Heart left ventricle (tissue), 16 donors: Measurements from ENCODE around the gene GPRC5B. TPM values are rescaled to one million over a fixed set of nuclear protein-coding genes. Genes with fewer than 3 reads are reported as not detected.

Experiments
- ATAC-seq, 4 donors: fragments of 200-7000 bp; cut with Tn5 transposase; one replicate each; pipeline ENCODE4 v1.9.1; 2020 to 2022; ENCODE audit warnings: moderate library complexity in 4 of 4, mild to moderate bottlenecking in 3 of 4, moderate number of reproducible peaks in 1 of 4
- DNase-seq, 5 donors: peaks; one replicate each; pipeline ENCODE4 v3.0.0-alpha.2; 2020
- H3K27ac ChIP-seq, 12 donors: fragments of 200-600 bp; sonication (generic) in 4 of 12; one replicate each; pipeline versions ENCODE4 v1.5.0 to v1.8.0; 2016 to 2022; ENCODE audit warnings: mild to moderate bottlenecking in 2 of 12
- H3K27me3 ChIP-seq, 9 donors: fragments of 200-600 bp; sonication (generic) in 2 of 9; one replicate each; pipeline versions ENCODE4 v1.5.1 to v1.8.0; 2016 to 2022; ENCODE audit warnings: mild to moderate bottlenecking in 3 of 9
- H3K36me3 ChIP-seq, 9 donors: fragments of 200-600 bp; sonication (generic) in 2 of 9; one replicate each; pipeline versions ENCODE4 v1.5.0 to v1.8.0; 2018 to 2022; ENCODE audit warnings: mild to moderate bottlenecking in 2 of 9
- H3K4me1 ChIP-seq, 12 donors: fragments of 200-600 bp; sonication (generic) in 4 of 12; one replicate each; pipeline versions ENCODE4 v1.5.0 to v1.8.0; 2016 to 2022; ENCODE audit warnings: mild to moderate bottlenecking in 3 of 12
- H3K4me3 ChIP-seq, 12 donors: fragments of 200-600 bp; sonication (generic) in 4 of 12; one replicate each; pipeline versions ENCODE4 v1.5.0 to v1.8.0; 2017 to 2022; ENCODE audit warnings: mild to moderate bottlenecking in 9 of 12, moderate library complexity in 4 of 12
- H3K9me3 ChIP-seq, 12 donors: fragments of 200-600 bp; sonication (generic) in 4 of 12; one replicate each; pipeline versions ENCODE4 v1.5.0 to v1.8.0; 2016 to 2022; ENCODE audit warnings: mild to moderate bottlenecking in 1 of 12
- POLR2A ChIP-seq, 2 donors: fragments of 450-650 bp; IDR thresholded peaks; one replicate each; pipeline ENCODE4 v1.6.1; 2017; ENCODE audit warnings: antibody characterized with exemption in 2 of 2, mild to moderate bottlenecking in 2 of 2, moderate library complexity in 2 of 2
- WGBS, 4 donors: extraction: QIAGEN DNeasy Blood & Tissue Kit in 2 of 4; methylation state at CpG; one replicate each; pipeline versions ENCODE4 v1.1.5 to v1.1.7; 2013 to 2018; 5-methylcytosine and 5-hydroxymethylcytosine counted together
- intact Hi-C, 10 donors: fragments of 100-400 bp; cut with DNase I; formaldehyde crosslinking; loops; one replicate each; pipeline versions ENCODE4 v1.11.1 to v1.14.2; 2022
- polyA plus RNA-seq, 2 donors: library from polyadenylated mRNA; stranded (reverse); fragments of 200-250 nt; gene quantifications; one replicate each; pipeline ENCODE4 v1.2.3, GENCODE V29; 2013
- total RNA-seq, 9 donors: library from RNA; depleted of rRNA in 2 of 9; stranded (reverse); fragments of >200 nt in 2 of 9; fragmentation: NEBNext Ultra II Directional in 3 of 9; extraction: Animal tissue kit (Norgen Biotek cat#: 25700) in 3 of 9; gene quantifications; one replicate each; pipeline versions ENCODE4 v1.1.0 to v1.2.4, GENCODE V29; 2016 to 2023
- TF ChIP-seq, protein P1 (sequence below), 12 donors: fragments of 200-600 bp; sonication (generic) in 4 of 12; IDR thresholded peaks; one replicate each; pipeline versions ENCODE4 v1.5.0 to v1.8.0; 2018 to 2022; ENCODE audit warnings: antibody characterized with exemption in 12 of 12, mild to moderate bottlenecking in 5 of 12
- donor health status: ischemic (EF 13 %, LVEDD 7.1; RV severe dilation, severe dysfunction).
- donor health status: healthy with polysubstance abuse.
- donor health status: DM: no; HTN: yes; CAD: no.
- donor health status: DM: no; HTN: no; CAD: no.
- donor health status: ischemic (EF 25% LVEDD 6.9; RV normal size, moderate dysfunction).
- donor health status: ischemic (EF 25% LVEDD 5.7; RV mildly dilated, moderate dysfunction).
- donor health status: healthy.
- donor health status: DM: yes; HTN: yes; CAD: no.
- donor health status: ischemic (EF 35%, LVEDD 5.7; RV mildly dilated, moderate dysfunction).
- donor health status: nonischemic (EF 11% LVEDD 7.7; RV severe dilation, severe dysfunction).
- donor health status: DM: yes; HTN: yes; CAD: no.
- donor health status: PGD.
- donor health status: ischemic (EF 29% LVEDD 5.4; RV normal size, mild dysfunction).
- donor health status: nonischemic (EF 23%, LVEDD 6.1; RV moderate dilation, normal function).

The GPRC5B gene
- total and polyA plus RNA-seq, 11 donors, result 43.0 to 104 (median 77.9) TPM

DNA sequence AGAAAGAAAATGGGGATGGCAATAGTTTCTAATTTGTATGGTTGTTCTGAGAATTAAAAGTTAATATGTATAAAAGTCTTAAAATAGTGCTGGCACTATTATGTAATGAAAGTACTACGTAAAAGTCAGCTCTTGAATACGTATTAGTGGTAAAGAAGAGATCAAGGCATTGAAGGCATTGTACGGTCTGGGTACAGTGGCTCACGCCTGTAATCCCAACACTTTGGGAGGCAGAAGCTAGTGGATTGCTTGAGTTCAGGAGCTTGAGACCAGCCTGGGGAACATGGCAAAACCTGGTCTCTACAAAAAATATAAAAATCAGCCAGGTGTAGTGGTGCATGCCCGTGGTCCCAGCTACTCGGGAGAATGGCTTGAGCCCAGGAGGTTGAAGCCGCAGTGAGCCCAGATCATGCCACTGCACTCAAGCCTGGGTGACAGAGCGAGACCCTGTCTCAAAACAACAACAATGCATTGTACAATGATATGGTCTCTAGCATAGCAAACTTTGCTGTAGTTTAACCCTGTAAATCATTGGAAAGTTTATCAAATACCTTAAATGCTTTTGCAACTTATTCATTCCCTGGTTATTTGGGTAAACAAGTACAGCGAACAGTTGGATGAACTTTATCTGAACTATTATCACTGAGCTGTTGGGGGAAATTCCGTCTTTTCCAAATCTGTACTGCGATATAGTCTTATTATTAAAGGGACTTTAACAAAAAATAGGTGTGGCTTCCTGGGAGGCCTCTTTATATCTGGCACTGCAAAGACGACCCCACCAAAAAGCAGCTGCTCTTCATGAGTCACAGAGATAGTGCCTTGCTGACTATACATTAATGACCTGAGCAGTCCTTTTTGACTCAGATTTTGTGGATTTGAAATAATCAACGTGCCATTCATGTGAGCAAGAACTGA lies 73.6 kb downstream of the GPRC5B start:
- TF ChIP-seq POLR2A (IDR thresholded peaks at IDR 0.05), result no peak
- TF ChIP-seq, protein P1, sequence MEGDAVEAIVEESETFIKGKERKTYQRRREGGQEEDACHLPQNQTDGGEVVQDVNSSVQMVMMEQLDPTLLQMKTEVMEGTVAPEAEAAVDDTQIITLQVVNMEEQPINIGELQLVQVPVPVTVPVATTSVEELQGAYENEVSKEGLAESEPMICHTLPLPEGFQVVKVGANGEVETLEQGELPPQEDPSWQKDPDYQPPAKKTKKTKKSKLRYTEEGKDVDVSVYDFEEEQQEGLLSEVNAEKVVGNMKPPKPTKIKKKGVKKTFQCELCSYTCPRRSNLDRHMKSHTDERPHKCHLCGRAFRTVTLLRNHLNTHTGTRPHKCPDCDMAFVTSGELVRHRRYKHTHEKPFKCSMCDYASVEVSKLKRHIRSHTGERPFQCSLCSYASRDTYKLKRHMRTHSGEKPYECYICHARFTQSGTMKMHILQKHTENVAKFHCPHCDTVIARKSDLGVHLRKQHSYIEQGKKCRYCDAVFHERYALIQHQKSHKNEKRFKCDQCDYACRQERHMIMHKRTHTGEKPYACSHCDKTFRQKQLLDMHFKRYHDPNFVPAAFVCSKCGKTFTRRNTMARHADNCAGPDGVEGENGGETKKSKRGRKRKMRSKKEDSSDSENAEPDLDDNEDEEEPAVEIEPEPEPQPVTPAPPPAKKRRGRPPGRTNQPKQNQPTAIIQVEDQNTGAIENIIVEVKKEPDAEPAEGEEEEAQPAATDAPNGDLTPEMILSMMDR (IDR thresholded peaks at IDR 0.05), result no peak
- H3K27ac ChIP-seq, result peak overlapping the region in 8 of 12 donors; percentile 2 to 68 (median 40)
- H3K4me3 ChIP-seq, result no peak overlapping the region
- ATAC-seq, result peak in 3 of 4 donors; percentile 23 to 48 (median 30)
- H3K36me3 ChIP-seq, result no peaks in the 10 kb centered on the region
- peaks cover 0 to 38% (median 20%) of the 10 kb centered on the region in 12 donors for H3K4me1 ChIP-seq
- DNase-seq, result no peak
- intact Hi-C loops, result loop anchor here in 3 of 10 donors (5.0 to 10.0 kb wide), 3 partner anchors 49 to 59 kb away; no protein-coding TSS in a partner anchor
- no peaks in the 10 kb centered on the region for H3K27me3 ChIP-seq
- peaks cover 0 to 13% (median 3%) of the 10 kb centered on the region in 12 donors for H3K9me3 ChIP-seq
- WGBS, 4 donors, result 60 to 72% (median 67%) methylated on average over 13 of the region's 13 CpGs

DNA sequence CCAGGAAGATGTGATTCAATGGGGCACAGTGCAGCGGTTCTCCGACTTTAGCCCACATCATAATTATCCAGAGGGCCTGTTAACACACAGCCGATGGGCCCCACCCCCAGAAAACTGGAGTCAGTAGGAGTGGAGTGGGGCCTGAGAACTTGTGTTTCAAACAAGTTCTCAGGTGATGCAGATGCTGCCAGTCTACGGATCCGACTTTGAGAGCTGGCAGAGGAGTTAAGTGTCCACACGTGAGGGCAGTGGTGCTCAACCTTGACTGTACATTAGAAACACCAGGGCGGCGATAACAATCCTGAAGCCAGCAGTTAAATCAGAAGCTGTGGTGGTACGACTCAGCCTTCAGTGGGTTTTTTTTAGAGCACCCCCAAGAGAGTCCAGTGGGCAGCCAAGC lies 75.0 kb downstream of the GPRC5B start:
- intact Hi-C loops, result loop anchor here in 5 of 10 donors (5.0 to 10.0 kb wide), 9 partner anchors 47 to 207 kb away; partner anchors contain the start of genes IQCK (in 3 of the 5), KNOP1 (in 3 of the 5) and GPRC5B (in 1 of the 5)
- Histone ChIP-seq H3K36me3 (no peaks in the 10 kb centered on the region), H3K27me3 (no peaks in the 10 kb centered on the region), H3K4me1 (peaks cover 0 to 45% (median 22%) of the 10 kb centered on the region in 12 donors), H3K9me3 (peaks cover 0 to 22% (median 6%) of the 10 kb centered on the region in 12 donors), H3K4me3 (no peak overlapping the region), H3K27ac (peak overlapping the region in 6 of 12 donors; percentile 33 to 72 (median 62))
- no peak for ATAC-seq
- WGBS, 4 donors, result 93 to 96% (median 94%) methylated on average over 9 of the region's 9 CpGs
- TF ChIP-seq POLR2A (IDR thresholded peaks at IDR 0.05), result no peak
- TF ChIP-seq, protein P1 (IDR thresholded peaks at IDR 0.05), result no peak
- no peak for DNase-seq

DNA sequence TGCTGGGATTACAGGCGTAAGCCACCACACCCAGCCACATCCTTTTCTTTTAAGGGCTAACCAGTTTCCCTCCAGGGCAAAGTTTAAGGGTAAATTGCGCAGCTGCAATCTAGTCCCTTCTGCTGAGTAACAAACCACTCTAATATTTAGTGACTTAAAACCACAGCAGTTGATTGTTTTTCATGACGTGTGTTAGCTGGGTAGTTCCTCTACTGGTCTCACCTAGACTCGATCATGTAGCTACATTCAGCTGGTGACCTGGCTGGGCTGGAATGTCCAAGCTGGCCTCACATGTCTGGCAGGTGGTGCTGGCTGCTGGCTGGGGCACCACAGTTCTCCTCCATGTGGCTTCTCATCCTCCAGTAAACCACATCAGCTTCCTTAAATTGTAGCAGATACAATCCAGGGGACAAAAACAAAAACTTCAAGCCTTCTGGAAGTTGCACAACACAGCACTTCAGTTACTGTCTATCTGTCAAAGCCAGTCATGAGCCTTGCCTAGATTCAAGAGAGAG lies 75.5 kb downstream of the GPRC5B start:
- Histone ChIP-seq H3K9me3 (peaks cover 0 to 22% (median 6%) of the 10 kb centered on the region in 12 donors), H3K27me3 (no peaks in the 10 kb centered on the region), H3K4me1 (peaks cover 0 to 50% (median 24%) of the 10 kb centered on the region in 12 donors), H3K27ac (peak overlapping the region in 8 of 12 donors; percentile 33 to 72 (median 66)), H3K4me3 (no peak overlapping the region), H3K36me3 (no peaks in the 10 kb centered on the region)
- intact Hi-C loops, result loop anchor here in 5 of 10 donors (5.0 to 10.0 kb wide), 6 partner anchors 54 to 207 kb away; partner anchors contain the start of genes IQCK (in 3 of the 5), KNOP1 (in 3 of the 5) and GPRC5B (in 1 of the 5)
- DNase-seq (peak in 1 of 5 donors; percentile 32), ATAC-seq (peak in 1 of 4 donors; percentile 30)
- TF ChIP-seq, protein P1 (IDR thresholded peaks at IDR 0.05), result no peak
- no peak for TF ChIP-seq POLR2A (IDR thresholded peaks at IDR 0.05)
- WGBS, 4 donors, result 64 to 88% (median 71%) methylated on average over 4 of the region's 4 CpGs
